ENCODE results near the gene RHOB.

DNA sequence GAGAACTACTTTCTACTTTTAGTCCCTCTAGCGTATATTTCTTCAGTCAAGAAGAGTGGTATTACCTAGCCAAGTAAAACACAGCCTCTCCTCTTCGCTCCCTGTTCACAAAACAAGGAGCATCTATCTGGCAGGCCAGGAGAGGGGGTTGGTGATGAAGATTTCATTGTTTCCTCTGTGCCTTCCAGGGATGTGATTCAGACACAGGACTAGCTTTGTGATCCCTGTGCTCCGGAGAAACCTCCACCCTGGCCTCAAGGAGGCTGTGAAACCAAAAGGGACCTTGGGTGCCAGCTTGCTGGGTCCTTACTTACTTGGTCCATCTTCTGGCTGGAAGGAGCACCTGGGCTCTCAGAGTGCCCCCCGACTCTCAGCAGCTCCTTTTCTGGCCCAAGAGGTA, 5.7 kb downstream of the RHOB start:
- TF ChIP-seq SNAI2 (CRISPR knock-in tag; IDR thresholded peaks at IDR 0.05) (no peak), ZFP30 (CRISPR knock-in tag; IDR thresholded peaks at IDR 0.05) (no peak), PATZ1 (CRISPR knock-in tag; IDR thresholded peaks at IDR 0.05; ENCODE audit: borderline replicate concordance) (no peak), OSR1 (CRISPR knock-in tag; IDR thresholded peaks at IDR 0.05) (no peak), ESRRG (CRISPR knock-in tag; IDR thresholded peaks at IDR 0.05) (no peak), RARB (CRISPR knock-in tag; IDR thresholded peaks at IDR 0.05) (no peak), ZNF565 (CRISPR knock-in tag; conservative IDR thresholded peaks at IDR 0.05; ENCODE audit: low read depth) (no peak)
- TF ChIP-seq, protein P1, sequence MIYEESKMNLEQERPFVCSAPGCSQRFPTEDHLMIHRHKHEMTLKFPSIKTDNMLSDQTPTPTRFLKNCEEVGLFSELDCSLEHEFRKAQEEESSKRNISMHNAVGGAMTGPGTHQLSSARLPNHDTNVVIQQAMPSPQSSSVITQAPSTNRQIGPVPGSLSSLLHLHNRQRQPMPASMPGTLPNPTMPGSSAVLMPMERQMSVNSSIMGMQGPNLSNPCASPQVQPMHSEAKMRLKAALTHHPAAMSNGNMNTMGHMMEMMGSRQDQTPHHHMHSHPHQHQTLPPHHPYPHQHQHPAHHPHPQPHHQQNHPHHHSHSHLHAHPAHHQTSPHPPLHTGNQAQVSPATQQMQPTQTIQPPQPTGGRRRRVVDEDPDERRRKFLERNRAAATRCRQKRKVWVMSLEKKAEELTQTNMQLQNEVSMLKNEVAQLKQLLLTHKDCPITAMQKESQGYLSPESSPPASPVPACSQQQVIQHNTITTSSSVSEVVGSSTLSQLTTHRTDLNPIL (CRISPR knock-in tag; IDR thresholded peaks at IDR 0.05; ENCODE audit: low read depth): no peak

All from SK-N-SH treated with all-trans-retinoic acid at 6 μM for 48 hours (cell line).